GM21447 (cell line): ENCODE measurements around the gene TIAM1.

ENCODE experiments used
- ATAC-seq: cut with Tn5 transposase; IDR thresholded peaks from one replicate; pipeline ENCODE4 v1.9.1; 2021; ENCODE audit not compliant: unreplicated experiment

Gene TIAM1

GRCh38 chr21:31343680-31344480 lies at the start of gene TIAM1:
TSS of gene TIAM1 (minus strand) at chr21:31344261. CDS start at chr21:31266972, 77,289 bp downstream.
- ATAC-seq = no peak

GRCh38 chr21:31387560-31388186 lies 43.6 kb upstream of the TIAM1 start:
- ATAC-seq = no peak

- no peak for ATAC-seq
These were observed 41.9 kb upstream of the TIAM1 start for GRCh38 chr21:31386006-31386405.

- no peak for ATAC-seq
These were observed 39.7 kb upstream of the TIAM1 start for GRCh38 chr21:31383770-31384169.

- ATAC-seq = no peak
These were observed 38.0 kb upstream of the TIAM1 start for GRCh38 chr21:31382060-31382459.

- no peak for ATAC-seq
These were observed 32.2 kb upstream of the TIAM1 start for GRCh38 chr21:31376301-31376700.

GRCh38 chr21:31374395-31374794 lies 30.3 kb upstream of the TIAM1 start:
- no peak for ATAC-seq

GRCh38 chr21:31372471-31372765 lies 28.4 kb upstream of the TIAM1 start:
- ATAC-seq = no peak

- no peak for ATAC-seq
These were observed 27.8 kb upstream of the TIAM1 start for GRCh38 chr21:31371715-31372470.

- ATAC-seq = no peak
These were observed 27.0 kb upstream of the TIAM1 start for GRCh38 chr21:31370893-31371544.

- ATAC-seq = no peak
These were observed 26.3 kb upstream of the TIAM1 start for GRCh38 chr21:31370281-31370892.

- ATAC-seq = no peak
These were observed 24.3 kb upstream of the TIAM1 start for GRCh38 chr21:31368361-31368760.

- no peak for ATAC-seq
These were observed 23.7 kb upstream of the TIAM1 start for GRCh38 chr21:31367801-31368200.

GRCh38 chr21:31366825-31367224 lies 22.8 kb upstream of the TIAM1 start:
- ATAC-seq = no peak

GRCh38 chr21:31364253-31364945 lies 20.3 kb upstream of the TIAM1 start:
- ATAC-seq = no peak

- no peak for ATAC-seq
These were observed 19.7 kb upstream of the TIAM1 start for GRCh38 chr21:31363720-31364119.

GRCh38 chr21:31360717-31361116 lies 16.7 kb upstream of the TIAM1 start:
- ATAC-seq = no peak

GRCh38 chr21:31358158-31358557 lies 14.1 kb upstream of the TIAM1 start:
- ATAC-seq = no peak

- ATAC-seq = no peak
These were observed 12.4 kb upstream of the TIAM1 start for GRCh38 chr21:31356440-31356839.

- ATAC-seq = no peak
These were observed 10.8 kb upstream of the TIAM1 start for GRCh38 chr21:31354604-31355443.
